ENCODE measurements around the gene S100A9. TPM values are rescaled to one million over a fixed set of nuclear protein-coding genes. Genes with fewer than 3 reads are reported as not detected.
A peak's percentile ranks its signal among the peaks of the same experiment; 100 is the strongest.

S100A9 gene
- total RNA-seq, 1 donor from 2014 or later, result 911 TPM

DNA sequence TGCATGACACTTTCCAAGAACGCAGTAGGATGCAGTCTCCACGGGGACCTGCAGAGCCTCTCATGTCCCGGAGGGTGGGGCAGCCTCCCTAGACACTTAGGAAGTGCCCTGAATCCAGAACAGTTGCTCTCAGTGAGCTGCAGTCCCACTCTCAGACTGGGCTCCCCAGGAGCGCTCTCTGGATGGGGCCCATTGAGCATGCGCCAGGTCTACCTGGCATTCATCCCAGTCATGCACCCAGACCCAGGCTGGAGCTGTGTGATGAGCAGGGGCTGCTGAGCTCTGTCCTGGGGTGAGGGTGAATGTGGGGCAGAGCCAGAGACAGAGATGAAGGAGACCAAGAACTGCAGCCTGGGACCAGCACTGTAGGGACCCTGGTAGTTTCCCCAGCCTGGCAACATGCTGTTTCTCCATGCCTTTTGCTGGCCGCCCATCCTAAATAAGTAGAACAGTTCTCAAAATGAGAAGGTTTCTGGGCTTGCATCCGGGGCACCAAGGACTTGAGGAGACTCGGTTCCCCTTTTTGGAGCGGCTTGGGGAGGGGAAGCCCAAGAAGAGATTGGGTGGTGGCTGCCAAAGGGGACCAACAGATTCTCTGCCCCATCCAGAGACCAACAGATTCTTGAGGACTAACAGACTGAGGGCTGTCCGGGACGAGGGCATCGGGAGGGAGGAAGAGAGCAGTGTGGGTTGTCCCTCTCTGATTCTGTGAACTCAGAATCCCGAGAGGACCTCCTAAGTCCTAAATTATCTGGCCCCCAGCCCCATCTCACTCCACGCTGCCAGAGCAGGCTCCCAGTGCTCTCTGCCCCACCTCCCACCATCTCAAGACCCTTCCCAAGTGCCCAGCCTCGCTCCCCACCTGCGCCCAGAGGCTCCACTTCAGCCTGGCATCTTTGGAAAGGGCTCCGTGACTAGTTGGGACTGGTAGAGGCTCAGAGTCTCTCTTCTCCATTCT, 8.0 kb upstream of the S100A9 start:
- H3K9me3 ChIP-seq, result no peaks in the 10 kb centered on the region
- intact Hi-C loops (cut with DNase I), result no loop called here
- no peak for TF ChIP-seq CTCF (IDR thresholded peaks at IDR 0.05)
- H3K36me3 ChIP-seq, result no peaks in the 10 kb centered on the region
- no peak for DNase-seq
- ATAC-seq, result no peak
- H3K27me3 ChIP-seq (ENCODE audit: low read depth), result peaks cover 28% of the 10 kb centered on the region
- no peak overlapping the region for H3K4me3 ChIP-seq
- H3K4me1 ChIP-seq, result peaks cover 15% of the 10 kb centered on the region
- no peak overlapping the region for H3K27ac ChIP-seq

DNA sequence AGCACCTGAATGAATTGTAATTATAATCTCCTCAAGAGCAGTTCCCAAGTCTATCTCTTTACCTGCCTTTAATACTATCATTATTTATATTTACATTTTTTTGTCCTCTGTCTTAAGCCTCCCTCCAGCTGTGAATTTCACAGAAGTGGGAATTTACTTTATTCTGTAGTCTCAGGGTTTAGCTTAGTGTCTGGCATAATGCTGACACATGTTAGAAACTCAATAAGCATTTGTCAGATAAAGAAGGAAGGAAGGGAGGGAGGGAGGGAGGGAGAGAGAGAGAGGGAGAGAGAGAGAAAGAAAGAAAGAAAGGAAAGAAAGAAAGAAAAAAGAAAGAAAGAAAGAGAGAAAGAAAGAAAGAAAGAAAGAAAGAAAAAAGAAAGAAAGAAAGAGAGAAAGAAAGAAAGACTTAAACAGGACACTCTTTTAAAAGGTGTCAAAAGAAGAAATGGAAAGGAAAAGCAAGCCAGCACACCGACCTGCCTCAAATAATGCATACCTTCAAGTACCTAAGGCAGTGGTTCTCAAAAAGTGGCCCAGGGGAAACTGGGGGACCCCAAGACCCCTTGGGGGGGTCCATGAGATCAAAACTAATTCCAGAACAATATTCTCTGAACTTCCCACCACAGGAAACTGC, 7.2 kb upstream of the S100A9 start:
- no peak for DNase-seq
- H3K27ac ChIP-seq, result no peak overlapping the region
- ATAC-seq, result no peak
- peaks cover 28% of the 10 kb centered on the region for H3K27me3 ChIP-seq (ENCODE audit: low read depth)
- H3K36me3 ChIP-seq, result no peaks in the 10 kb centered on the region
- intact Hi-C loops (cut with DNase I), result no loop called here
- TF ChIP-seq CTCF (IDR thresholded peaks at IDR 0.05), result no peak
- no peak overlapping the region for H3K4me3 ChIP-seq
- H3K9me3 ChIP-seq, result no peaks in the 10 kb centered on the region
- peaks cover 7% of the 10 kb centered on the region for H3K4me1 ChIP-seq

- Histone ChIP-seq H3K36me3 (no peaks in the 10 kb centered on the region), H3K27ac (no peak overlapping the region), H3K4me1 (peaks cover 4% of the 10 kb centered on the region), H3K4me3 (no peak overlapping the region), H3K27me3 (ENCODE audit: low read depth) (peaks cover 18% of the 10 kb centered on the region), H3K9me3 (no peaks in the 10 kb centered on the region)
- TF ChIP-seq CTCF (IDR thresholded peaks at IDR 0.05), result peak; percentile 93
- ATAC-seq (peak; percentile 74 to 82), DNase-seq (peak; percentile 79)
- intact Hi-C loops (cut with DNase I), result no loop called here
Measured at GRCh38 chr1:153352523-153352922, 5.1 kb upstream of the S100A9 start.

DNA sequence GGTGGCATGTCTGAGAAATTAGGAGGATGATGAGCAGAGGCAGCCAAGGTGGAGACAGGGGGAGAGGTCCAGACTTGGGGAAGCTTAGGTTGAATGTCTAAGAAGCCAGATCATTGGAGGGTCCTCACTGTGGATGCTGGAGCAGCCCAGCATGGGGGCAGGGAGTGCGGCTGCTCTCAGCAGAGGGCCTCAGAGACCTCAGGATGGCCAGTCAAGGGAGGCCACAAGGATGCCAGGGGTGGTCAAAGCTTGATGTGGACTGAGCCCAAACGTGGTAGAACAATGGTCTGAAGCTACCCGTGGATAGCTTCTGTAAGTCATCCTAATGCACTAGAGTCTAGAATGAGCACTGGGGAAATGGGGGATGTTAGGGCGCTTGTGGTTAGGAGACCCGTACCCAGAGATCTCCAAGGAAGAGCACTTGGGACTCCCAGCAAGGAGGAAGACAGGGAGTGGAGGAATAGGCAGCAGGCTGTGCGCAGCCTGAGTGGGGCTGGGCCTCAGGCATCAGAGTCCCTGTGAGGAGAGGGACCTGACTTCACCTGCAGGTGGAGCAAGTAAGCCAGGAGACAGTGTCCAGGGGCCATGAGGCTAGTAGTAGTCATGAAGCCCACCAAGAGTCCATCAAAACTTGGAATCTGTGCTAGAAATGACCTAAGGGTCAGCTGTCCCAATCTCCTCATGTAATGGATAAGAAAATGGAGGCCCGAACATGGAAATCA, 4.3 kb upstream of the S100A9 start:
- DNase-seq (no peak), ATAC-seq (no peak)
- no peaks in the 10 kb centered on the region for H3K36me3 ChIP-seq
- peaks cover 12% of the 10 kb centered on the region for H3K4me1 ChIP-seq
- peaks cover 16% of the 10 kb centered on the region for H3K27me3 ChIP-seq (ENCODE audit: low read depth)
- H3K4me3 ChIP-seq, result no peak overlapping the region
- intact Hi-C loops (cut with DNase I), result no loop called here
- no peak for TF ChIP-seq CTCF (IDR thresholded peaks at IDR 0.05)
- no peaks in the 10 kb centered on the region for H3K9me3 ChIP-seq
- no peak overlapping the region for H3K27ac ChIP-seq

DNA sequence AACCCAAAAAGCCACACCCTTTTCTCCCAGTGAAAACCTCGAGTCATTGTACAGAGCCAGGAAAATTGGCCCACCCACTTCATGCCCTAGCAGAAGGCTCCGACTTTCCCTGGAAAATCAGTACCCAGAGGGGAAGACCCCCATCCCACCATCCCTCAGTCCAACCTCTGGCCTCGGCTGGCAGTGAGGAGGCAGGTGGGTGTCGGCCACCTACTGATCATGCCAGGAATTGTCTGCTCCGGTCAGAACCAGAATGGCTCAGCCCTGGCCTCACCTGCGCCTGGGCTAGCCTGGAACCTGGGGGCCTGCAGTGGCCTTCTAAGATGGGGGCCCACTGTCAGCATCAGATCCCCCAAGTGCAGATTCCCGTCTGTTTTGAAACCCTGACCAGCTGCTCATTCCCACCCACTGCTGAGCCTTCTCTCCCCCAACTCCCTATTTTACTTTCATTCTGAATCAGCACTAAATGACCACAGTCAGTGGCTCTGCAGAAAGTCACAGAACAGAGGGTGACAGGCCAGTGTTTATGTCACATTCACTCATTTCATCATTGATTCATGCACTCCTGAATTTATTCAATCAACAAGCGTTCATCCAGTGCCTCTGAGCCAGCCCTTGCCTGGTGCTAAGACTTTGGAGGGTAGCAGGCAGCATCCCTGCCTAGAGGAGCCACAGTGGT, 3.0 kb upstream of the S100A9 start:
- H3K36me3 ChIP-seq, result no peaks in the 10 kb centered on the region
- intact Hi-C loops (cut with DNase I), result no loop called here
- no peak for ATAC-seq
- no peak overlapping the region for H3K27ac ChIP-seq
- no peak for DNase-seq
- H3K27me3 ChIP-seq (ENCODE audit: low read depth), result peaks cover 8% of the 10 kb centered on the region
- H3K4me1 ChIP-seq, result peaks cover 12% of the 10 kb centered on the region
- H3K4me3 ChIP-seq, result no peak overlapping the region
- no peak for TF ChIP-seq CTCF (IDR thresholded peaks at IDR 0.05)
- H3K9me3 ChIP-seq, result no peaks in the 10 kb centered on the region
